ENCODE results near the gene STARD3NL.
"Not testable (repeated sequence)": the region's sequence is repeated elsewhere in the genome, so short reads cannot be mapped to it uniquely, and the experiment has no call there.

The STARD3NL gene

DNA sequence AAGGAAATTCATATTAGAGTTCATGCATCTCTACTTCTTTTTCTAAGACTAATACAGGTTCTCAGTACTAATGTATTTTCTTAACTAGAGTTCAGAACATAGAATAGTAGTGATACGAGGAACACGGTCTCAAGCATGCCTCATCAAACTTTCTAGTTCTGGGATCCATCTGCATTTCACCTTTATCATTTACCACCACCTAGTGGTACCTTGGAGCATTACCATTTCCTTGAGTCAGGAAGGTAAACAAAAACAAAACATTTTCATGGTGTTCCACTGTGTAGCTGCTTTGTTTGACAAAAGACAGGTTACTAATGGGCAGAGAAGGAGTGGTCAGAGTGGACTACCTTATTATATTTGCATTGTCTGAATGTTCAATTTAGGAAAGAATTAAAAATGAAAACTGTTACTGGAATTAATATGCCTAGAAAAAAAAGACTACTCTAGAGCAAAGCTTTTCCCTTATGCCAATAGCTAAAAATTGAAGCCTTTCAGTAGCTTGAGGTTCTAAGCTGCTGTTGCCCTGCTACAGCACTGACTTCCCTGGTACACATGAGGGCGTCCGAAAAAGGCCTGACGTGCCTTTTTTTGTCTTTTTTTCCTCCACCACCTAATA is 44.5 kb downstream of the STARD3NL start:
- DNase-seq (ENCODE audit: low read depth), result peak; percentile 79
- H3K4me3 ChIP-seq (replicated peaks; ENCODE audit: low read depth, low read length), result no peak overlapping the region
- TF ChIP-seq, protein P1, sequence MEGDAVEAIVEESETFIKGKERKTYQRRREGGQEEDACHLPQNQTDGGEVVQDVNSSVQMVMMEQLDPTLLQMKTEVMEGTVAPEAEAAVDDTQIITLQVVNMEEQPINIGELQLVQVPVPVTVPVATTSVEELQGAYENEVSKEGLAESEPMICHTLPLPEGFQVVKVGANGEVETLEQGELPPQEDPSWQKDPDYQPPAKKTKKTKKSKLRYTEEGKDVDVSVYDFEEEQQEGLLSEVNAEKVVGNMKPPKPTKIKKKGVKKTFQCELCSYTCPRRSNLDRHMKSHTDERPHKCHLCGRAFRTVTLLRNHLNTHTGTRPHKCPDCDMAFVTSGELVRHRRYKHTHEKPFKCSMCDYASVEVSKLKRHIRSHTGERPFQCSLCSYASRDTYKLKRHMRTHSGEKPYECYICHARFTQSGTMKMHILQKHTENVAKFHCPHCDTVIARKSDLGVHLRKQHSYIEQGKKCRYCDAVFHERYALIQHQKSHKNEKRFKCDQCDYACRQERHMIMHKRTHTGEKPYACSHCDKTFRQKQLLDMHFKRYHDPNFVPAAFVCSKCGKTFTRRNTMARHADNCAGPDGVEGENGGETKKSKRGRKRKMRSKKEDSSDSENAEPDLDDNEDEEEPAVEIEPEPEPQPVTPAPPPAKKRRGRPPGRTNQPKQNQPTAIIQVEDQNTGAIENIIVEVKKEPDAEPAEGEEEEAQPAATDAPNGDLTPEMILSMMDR (IDR thresholded peaks at IDR 0.05; ENCODE audit: low read length, missing control alignments), result peak; percentile 95

DNA sequence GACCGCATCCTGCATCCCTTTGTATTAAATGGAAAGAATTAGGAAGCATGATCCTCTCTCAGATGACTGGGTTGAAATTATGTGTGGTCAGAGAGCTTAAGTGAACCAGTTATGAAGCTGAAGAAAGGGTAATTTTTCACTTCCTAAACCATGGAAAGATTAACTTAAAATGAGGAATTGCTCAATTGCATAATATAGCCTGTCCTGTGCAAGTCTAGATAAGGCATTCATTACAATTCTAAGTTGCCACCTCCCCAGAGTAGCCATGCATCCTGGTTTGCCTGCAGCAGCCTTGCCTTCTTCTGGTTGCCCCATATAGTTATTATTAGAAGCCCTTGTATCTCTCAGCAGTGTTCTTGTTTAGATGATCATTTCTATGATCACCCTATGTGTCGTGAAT is 45.3 kb downstream of the STARD3NL start:
- TF ChIP-seq, protein P1 (IDR thresholded peaks at IDR 0.05; ENCODE audit: low read length, missing control alignments), result no peak
- DNase-seq (ENCODE audit: low read depth), result no peak
- H3K4me3 ChIP-seq (replicated peaks; ENCODE audit: low read depth, low read length), result no peak overlapping the region

DNA sequence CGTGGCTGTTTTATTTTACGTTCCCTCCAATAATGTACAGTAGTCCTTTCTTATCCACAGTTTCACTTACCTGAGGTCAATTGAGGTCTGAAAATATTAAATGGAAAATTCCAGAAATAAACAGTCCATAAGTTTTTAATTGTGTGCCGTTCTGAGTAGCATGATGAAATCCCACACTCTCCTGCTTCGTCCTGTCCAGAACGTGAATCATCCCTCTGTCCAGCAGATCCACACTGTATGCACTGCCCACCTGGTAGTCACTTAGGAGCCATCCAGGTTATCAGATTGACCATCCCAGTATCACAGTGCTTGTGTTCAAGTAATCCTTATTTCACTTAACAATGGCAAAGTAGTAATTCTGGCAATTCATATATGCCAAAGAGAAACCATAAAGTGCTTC is 46.3 kb downstream of the STARD3NL start:
- H3K4me3 ChIP-seq (replicated peaks; ENCODE audit: low read depth, low read length), result no peak overlapping the region
- DNase-seq (ENCODE audit: low read depth), result no peak
- TF ChIP-seq, protein P1 (IDR thresholded peaks at IDR 0.05; ENCODE audit: low read length, missing control alignments), result no peak

DNA sequence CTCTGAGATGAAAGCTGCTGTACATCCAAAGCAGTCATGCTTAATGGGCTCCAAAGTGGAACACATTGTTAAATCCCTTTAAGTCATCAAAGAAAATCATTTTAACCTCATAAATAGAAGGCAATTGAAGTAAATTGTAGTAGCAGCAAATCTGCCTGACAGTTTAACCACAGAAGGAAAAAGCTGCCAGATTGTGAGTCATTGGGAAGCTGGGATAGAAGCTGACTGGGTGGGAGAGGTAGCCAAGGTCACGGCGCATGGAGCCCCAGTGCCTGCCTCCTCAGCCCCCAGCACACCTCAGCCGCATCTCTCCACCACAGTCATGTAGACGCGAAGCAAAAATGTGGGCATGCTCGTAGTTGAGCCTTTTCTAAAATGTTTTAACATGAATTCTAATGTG is 51.3 kb downstream of the STARD3NL start:
- peak; percentile 16 for DNase-seq (ENCODE audit: low read depth)
- H3K4me3 ChIP-seq (replicated peaks; ENCODE audit: low read depth, low read length), result no peak overlapping the region
- TF ChIP-seq, protein P1 (IDR thresholded peaks at IDR 0.05; ENCODE audit: low read length, missing control alignments), result no peak

DNA sequence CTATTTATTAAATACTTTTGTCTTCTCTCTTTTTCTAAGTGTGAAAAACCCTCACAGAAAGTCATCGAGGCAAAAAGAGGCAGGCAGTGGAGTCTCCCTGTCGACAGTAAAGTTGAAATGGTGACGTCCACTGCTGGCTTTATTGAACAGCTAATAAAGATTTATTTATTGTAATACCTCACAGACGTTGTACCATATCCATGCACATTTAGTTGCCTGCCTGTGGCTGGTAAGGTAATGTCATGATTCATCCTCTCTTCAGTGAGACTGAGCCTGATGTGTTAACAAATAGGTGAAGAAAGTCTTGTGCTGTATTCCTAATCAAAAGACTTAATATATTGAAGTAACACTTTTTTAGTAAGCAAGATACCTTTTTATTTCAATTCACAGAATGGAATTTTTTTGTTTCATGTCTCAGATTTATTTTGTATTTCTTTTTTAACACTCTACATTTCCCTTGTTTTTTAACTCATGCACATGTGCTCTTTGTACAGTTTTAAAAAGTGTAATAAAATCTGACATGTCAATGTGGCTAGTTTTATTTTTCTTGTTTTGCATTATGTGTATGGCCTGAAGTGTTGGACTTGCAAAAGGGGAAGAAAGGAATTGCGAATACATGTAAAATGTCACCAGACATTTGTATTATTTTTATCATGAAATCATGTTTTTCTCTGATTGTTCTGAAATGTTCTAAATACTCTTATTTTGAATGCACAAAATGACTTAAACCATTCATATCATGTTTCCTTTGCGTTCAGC is 52.0 kb downstream of the STARD3NL start:
- TF ChIP-seq, protein P1 (IDR thresholded peaks at IDR 0.05; ENCODE audit: low read length, missing control alignments), result no peak
- H3K4me3 ChIP-seq (replicated peaks; ENCODE audit: low read depth, low read length), result no peak overlapping the region
- no peak for DNase-seq (ENCODE audit: low read depth)

DNA sequence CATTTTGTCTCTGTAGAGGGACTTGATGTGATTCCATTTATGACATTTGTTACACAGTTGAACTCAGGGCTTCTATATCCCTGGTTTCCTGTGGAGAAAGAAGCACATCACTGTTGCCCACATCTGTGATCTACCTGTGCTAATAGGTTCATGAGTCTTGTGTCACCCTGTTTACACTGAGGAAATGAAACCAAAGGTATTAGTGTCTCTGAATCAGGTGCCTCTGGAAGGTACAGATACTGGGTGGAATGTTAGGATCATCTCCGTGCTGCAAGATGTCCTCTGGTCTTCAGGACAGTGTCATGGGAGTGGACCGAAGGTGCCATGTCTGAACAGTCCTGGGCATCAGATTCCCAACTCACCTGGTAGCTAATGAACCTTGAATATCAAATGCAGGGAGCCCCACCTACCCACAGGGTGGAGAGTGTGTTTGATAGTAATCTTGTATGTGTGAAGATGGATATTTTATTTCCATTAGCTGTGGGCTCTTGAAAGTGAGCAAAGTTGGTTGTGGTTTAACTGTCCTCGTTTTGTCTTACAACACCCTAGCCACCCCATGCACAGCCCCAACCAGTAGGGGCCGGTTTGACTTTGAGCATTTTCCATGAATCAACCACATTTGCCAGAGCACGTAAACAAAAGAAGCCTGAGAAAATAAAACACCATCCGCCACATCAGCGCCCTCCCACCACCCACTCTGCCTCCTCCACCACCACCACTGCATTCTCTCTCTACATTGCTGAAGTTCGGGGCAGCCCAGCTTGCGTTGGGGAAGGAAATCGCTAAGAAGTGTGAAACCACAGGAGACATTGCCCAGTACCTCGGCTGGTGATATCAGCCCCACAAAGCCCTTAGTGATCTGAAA is 54.7 kb downstream of the STARD3NL start:
- no peak for DNase-seq (ENCODE audit: low read depth)
- TF ChIP-seq, protein P1 (IDR thresholded peaks at IDR 0.05; ENCODE audit: low read length, missing control alignments), result no peak
- H3K4me3 ChIP-seq (replicated peaks; ENCODE audit: low read depth, low read length), result no peak overlapping the region

DNA sequence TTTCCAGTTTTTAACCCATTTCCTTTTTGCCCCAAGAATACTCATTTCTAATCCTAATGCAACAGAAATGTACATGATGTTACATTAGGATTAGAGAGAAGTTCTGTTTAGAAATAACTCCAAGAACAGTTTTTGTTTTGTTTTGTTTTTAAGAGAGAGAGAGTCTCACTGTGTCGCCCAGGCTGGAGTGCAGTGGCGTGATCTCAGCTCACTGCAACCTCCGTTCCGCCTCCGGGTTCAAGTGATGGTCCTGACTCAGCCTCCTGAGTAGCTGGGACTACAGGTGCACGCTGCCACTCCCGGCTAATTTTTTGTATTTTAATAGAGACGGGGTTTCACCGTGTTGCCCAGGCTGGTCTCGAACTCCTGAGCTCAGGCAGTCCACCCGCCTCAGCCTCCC is 56.7 kb downstream of the STARD3NL start:
- DNase-seq (ENCODE audit: low read depth); H3K4me3 ChIP-seq (replicated peaks; ENCODE audit: low read depth, low read length): not testable (repeated sequence)
